Left ventricle myocardium superior (tissue), 1 donor: ENCODE data around the gene CNNM3. TPM values are rescaled to one million over a fixed set of nuclear protein-coding genes. Genes with fewer than 3 reads are reported as not detected.
"Not testable (repeated sequence)": the region's sequence is repeated elsewhere in the genome, so short reads cannot be mapped to it uniquely, and the experiment has no call there.

Experiments
- ATAC-seq: fragments of 200-7000 bp; cut with Tn5 transposase; one replicate; pipeline ENCODE4 v1.9.1; 2020; ENCODE audit warnings: mild to moderate bottlenecking, moderate library complexity
- DNase-seq: peaks from one replicate; pipeline ENCODE4 v3.0.0-alpha.2; 2020
- intact Hi-C: fragments of 100-400 bp; cut with micrococcal nuclease; formaldehyde crosslinking; loops from one replicate; pipeline ENCODE4 v1.11.0; 2022
- total RNA-seq: library from RNA; stranded (reverse); fragmentation: NEBNext Ultra II Directional; extraction: Animal tissue kit (Norgen Biotek cat#: 25700); gene quantifications from one replicate; pipeline ENCODE4 v1.2.1, GENCODE V29; 2021
- donor health status: DM: no; HTN: yes; CAD: no; lungs with severe emphysema.

CNNM3 gene
- total RNA-seq, 1 donor from 2014 or later: 16.8 TPM

DNA sequence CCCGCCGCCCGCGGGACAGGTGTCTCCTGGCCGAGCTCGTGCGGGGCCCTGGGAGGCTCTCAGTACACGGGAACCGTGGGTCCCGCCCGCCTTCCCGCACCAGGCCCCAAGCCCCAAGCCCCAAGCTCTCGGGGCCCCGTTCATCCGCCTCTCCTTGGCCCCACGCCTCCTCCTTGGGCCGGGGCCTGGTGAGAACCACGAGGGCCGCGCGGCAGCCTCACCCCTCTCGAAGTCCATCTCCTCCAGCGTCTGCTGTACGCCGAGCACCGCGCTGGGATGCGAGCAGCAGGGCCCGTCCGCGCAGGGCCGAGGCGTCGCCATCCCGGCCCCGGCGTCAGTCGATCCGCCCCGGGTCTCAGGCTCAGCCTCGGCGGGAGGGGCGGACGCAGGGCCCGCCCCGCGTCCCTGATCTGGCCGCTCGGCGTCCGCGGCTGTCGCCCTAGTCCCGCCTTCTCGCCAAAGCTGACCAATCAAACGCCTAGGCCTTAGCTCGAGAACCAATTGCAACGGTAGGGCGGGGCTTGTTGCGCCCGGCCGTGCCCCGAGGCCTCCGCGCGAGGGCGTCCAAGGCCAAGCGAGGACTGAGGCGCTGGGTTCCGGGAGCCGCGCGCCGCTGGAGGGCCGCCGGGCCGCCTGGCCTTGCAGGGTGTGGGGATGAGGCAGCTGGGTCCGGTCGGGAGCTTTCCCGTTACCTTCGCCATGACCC, 41.8 kb downstream of the CNNM3 start, which contains the start of gene ANKRD39:
ANKRD39 (minus strand) TSS at position 350 of the 706 bp plus-strand sequence; CDS start at position 321, 29 bp downstream.
- intact Hi-C loops: loop anchor here (5.0 kb wide), 1 partner anchor 94 kb away; no protein-coding TSS in a partner anchor
- ATAC-seq (peak; percentile 95), DNase-seq (peak; percentile 99)

DNA sequence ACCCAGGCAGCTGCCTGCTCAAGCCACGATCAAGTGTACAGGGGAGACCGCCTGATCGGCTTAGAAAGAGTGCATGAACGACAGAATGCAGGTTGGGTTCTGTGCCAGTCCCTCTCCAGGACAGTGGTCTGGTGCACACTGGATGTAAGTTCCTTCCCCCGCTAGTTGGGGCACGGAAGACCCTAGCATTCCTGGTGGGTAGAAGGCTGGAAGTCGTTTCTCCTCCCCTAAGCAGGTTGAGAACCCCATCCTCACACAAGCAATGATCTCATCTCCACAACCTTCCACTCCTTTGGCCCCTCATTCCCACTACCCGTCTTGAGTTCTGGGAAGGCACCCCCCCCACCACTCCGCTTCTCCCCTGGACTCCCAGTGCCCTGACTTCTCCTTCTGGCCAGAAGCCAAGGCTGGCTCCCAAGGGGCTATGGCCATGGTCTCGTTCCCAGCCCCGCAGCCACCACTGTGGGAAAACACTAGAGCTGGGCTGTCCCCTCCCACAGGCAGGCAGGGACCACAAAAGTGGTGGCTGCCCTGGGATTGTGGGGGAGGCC, 43.1 kb downstream of the CNNM3 start:
- intact Hi-C loops: loop anchor here (5.0 kb wide), 1 partner anchor 93 kb away; no protein-coding TSS in a partner anchor
- peak; percentile 81 for DNase-seq
- peak; percentile 1 for ATAC-seq

- DNase-seq (no peak), ATAC-seq (no peak)
- intact Hi-C loops: loop anchor here (5.0 kb wide), 1 partner anchor 93 kb away; no protein-coding TSS in a partner anchor
Measured at GRCh38 chr2:96859681-96860064, 43.6 kb downstream of the CNNM3 start.

DNA sequence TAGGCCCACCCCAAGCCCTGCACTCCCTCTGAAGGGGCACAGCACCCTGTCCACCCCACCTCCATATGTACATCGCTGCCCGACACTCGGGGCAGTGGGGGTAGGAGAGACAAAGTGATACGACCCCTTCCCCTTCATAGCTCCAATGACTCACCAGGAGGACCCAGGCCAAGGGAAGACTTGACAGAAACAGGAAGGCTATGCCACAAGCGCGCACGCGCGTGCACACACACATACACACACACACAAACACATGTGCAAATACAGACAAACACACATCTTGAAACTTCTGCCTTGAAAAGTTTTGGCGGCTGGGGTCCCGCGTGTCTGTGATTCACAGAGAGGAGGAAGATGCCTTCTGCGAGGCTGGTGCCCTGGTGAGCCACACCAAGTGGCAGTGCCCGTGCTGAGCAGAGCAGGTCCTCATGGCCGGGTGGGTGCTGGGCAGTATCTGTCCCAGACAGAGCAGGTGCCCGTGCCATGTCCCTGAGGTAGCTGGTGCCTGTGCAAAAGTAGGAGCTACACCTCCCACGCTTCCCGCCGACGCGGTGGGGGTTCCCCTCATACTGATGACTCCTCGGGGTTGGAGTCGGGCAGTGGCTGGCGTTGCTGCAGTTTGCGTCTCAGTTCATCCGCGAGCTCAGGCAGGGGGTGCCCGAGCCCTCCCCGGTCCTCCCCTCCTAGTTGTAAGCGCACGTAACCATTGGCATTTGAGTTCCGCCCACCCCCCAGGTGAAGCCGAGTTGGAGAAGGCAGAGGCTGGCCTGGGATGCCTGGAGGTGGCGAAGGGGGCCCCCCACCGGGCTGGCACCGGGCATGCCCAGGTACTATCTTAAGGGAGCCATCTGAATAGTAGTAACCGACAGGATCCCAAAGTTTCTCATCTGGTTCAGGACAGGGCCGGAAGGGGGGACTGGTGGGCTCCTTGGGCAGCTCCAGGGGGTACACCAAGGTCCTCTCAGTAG, 44.3 kb downstream of the CNNM3 start:
- intact Hi-C loops: no loop called here
- no peak for ATAC-seq
- no peak for DNase-seq

GRCh38 chr2:96861074-96861473, 45.0 kb downstream of the CNNM3 start:
- DNase-seq: no peak
- intact Hi-C loops: no loop called here

DNA sequence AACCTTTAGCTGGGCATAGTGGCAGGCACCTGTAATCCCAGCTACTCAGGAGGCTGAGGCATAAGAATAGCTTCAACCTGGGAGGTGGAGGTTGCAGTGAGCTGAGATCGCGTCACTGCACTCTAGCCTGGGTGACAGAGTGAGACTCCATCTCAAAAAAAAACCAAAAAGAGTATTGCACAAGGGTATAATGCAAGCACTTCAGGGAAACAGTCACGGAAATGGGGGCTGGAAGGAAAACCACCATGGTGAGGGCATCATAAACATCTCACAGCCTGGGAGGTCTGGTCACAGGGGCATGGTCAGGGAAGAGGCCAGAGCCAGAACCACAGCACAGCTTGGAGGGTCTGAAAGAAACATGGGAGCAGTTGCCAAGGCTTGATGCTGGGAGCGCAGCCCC, 47.0 kb downstream of the CNNM3 start:
- intact Hi-C loops, DNase-seq, ATAC-seq: not testable (repeated sequence)

More at GRCh38 chr2:96861074-96861473, 45.0 kb downstream of the CNNM3 start:
- no peak for ATAC-seq

- ATAC-seq: no peak
- DNase-seq: no peak
- intact Hi-C loops: no loop called here
Measured at GRCh38 chr2:96863575-96864342, 47.7 kb downstream of the CNNM3 start.

- DNase-seq (peak; percentile 92), ATAC-seq (peak; percentile 48)
- intact Hi-C loops: no loop called here
Measured at GRCh38 chr2:96864343-96865091, 48.4 kb downstream of the CNNM3 start.

DNA sequence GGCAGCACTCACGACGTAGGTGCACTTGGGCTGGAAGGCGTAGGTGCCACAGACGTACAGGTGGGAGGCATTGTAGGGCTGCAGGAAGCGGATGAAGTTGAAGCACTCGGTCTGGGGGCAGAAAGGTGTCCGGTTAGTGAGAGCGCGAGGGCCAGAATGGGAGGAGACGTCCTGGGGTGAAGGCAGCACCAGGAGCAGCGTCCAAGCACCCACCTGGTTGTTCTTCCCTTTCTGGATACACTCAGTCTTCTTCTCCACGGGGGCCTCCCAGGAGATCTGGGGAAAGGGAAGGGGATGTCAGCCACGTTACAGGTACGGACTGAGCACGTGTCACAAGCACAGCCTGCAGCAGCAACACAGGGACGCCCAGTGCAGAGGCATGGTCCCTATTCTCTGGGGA, 49.6 kb downstream of the CNNM3 start:
- DNase-seq: no peak
- no peak for ATAC-seq

DNA sequence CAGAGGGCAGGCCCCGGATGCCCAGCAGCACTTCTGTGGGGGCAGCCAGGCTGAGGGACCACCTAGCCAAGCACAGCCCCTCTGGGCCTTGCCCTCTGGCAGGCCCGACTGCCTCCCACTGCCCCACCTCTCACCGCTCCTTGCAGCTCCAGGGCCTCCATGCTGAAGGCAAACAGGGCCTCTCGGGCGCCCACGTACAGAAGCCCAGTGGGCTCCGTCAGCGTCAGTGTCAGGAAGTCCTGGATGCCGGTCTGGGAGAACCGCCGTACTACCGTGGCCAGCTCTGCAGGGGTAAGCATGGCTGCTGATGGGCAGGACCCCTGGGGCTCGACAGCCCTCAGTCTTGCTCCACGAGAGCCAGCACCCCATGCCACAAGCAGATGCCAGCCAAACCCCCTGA, 50.1 kb downstream of the CNNM3 start:
- DNase-seq: no peak
- no peak for ATAC-seq
- intact Hi-C loops: no loop called here

More for the DNA sequence above, 49.6 kb downstream of the CNNM3 start:
- intact Hi-C loops: no loop called here

- no peak for DNase-seq
- intact Hi-C loops: no loop called here
- no peak for ATAC-seq
Measured at GRCh38 chr2:96866586-96866985, 50.5 kb downstream of the CNNM3 start.

DNA sequence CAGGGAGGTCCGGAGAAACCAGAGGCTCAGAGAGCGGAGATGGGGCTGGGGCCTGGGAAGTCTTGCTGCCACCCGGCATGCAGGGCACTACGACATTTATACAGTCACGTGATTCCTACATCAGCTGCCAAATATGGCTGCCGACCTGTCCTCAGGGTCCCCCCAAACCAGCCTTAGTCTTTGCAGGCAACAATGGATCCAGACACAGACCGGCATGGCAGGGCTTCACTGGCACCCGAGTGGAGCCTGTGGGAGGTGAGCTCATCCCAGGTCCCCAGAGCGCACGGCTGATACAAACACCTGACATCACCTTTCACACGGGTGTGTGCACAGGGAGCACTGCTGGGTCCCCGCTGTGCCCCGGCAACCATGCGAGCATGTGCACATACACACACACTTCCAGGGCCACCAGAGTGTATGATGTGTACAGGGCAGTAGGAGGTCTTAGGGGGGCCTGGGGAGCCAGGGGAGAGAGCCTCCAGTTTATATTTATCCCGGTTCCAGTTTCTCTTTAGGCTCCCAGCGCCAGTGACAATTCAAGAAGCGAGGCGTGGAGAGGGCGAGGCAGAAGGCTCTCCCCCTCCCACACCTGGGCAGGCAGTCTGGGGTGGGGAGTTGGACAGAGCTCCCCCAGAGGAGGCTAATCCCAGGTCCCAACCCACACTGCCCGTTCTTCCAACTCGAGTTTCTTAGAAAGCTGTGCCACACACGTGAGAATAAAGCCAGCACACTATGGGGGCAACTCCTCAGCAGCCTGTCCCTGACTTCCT, 51.1 kb downstream of the CNNM3 start:
- ATAC-seq (no peak), DNase-seq (no peak)
- intact Hi-C loops: no loop called here

- intact Hi-C loops: no loop called here
- ATAC-seq: no peak
- no peak for DNase-seq
Measured at GRCh38 chr2:96867756-96868554, 51.9 kb downstream of the CNNM3 start.

DNA sequence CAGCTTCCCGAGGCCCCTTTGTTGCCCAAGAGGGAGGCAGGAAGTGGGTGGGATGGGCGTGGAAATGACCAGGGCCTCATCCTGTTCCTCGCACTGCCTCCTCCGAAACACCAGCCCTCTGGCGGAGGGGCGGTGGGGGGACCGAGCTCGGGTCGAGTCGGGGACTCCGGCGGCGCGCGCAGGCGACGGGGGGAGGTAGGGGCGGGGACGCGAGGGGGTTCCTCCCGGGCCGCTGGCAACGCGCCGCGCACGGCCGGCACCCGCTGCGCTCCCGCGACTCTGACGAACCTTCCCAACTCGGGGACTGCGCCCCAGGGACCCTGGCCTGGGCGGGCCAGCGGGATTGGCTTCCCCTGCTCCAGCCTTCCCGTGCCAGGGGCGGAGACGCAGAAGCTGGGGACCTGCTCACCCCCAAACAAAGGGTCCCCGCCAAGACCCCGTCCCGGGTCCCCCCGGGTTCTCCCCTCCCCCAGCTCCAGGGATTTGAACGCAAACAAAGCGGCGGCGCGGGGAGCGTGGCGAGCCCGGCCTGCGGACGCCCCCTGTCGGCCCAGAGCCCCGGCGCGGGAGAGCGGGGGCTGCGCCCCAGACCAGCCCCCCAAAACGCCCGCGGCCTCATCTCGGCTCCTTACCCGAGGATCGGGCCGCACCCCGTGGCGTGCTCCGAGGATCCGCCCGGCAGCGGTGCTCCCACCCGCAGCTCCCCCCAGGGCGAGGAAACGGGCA, 52.6 kb downstream of the CNNM3 start:
- DNase-seq: peak; percentile 93
- intact Hi-C loops: no loop called here

GRCh38 chr2:96869281-96869821, 53.3 kb downstream of the CNNM3 start:
- intact Hi-C loops: no loop called here
- ATAC-seq (peak; percentile 62), DNase-seq (peak; percentile 91)

More for the DNA sequence above, 52.6 kb downstream of the CNNM3 start:
- ATAC-seq: peak; percentile 73
